Daoy (cell line): ENCODE measurements around the gene RAPGEF6. TPM values are rescaled to one million over a fixed set of nuclear protein-coding genes. Genes with fewer than 3 reads are reported as not detected.
"Not testable (repeated sequence)": the region's sequence is repeated elsewhere in the genome, so short reads cannot be mapped to it uniquely, and the experiment has no call there.

Experiments used
- DNase-seq: peaks from one replicate; pipeline ENCODE4 v3.0.0-alpha.2; 2015; ENCODE audit warnings: low read depth
- total RNA-seq: library from RNA; depleted of rRNA; stranded (reverse); fragments of >200 nt; shearing (Covaris generic); gene quantifications from 2 replicates; pipeline ENCODE4 v1.2.3, GENCODE V29; 2014

Gene RAPGEF6
- total RNA-seq, 1 experiment from 2014 or later: 18.5 TPM

- no peak for DNase-seq
Observed at GRCh38 chr5:131430794-131431193, 204.2 kb downstream of the RAPGEF6 start.

- DNase-seq: no peak
Observed at GRCh38 chr5:131426011-131426410, 209.0 kb downstream of the RAPGEF6 start.

- DNase-seq: peak; percentile 21
Observed at GRCh38 chr5:131423056-131423455, 212.0 kb downstream of the RAPGEF6 start.

GRCh38 chr5:131419877-131420276, 215.2 kb downstream of the RAPGEF6 start:
- DNase-seq: no peak

GRCh38 chr5:131418846-131419245, 216.2 kb downstream of the RAPGEF6 start:
- DNase-seq: no peak

- DNase-seq: peak; percentile 68
Observed at GRCh38 chr5:131417240-131417869, 217.7 kb downstream of the RAPGEF6 start.

- DNase-seq: no peak
Observed at GRCh38 chr5:131416729-131417128, 218.3 kb downstream of the RAPGEF6 start.

GRCh38 chr5:131413605-131414559, 221.1 kb downstream of the RAPGEF6 start:
- DNase-seq: no peak

- DNase-seq: no peak
Observed at GRCh38 chr5:131406975-131407638, 227.9 kb downstream of the RAPGEF6 start.

GRCh38 chr5:131406076-131406475, 229.0 kb downstream of the RAPGEF6 start:
- no peak for DNase-seq

GRCh38 chr5:131405674-131406073, 229.4 kb downstream of the RAPGEF6 start:
- no peak for DNase-seq

- no peak for DNase-seq
Observed at GRCh38 chr5:131400585-131400984, 234.4 kb downstream of the RAPGEF6 start.

- not testable (repeated sequence) for DNase-seq
Observed at GRCh38 chr5:131399007-131399406, 236.0 kb downstream of the RAPGEF6 start.

- no peak for DNase-seq
Observed at GRCh38 chr5:131396630-131397273, 238.3 kb downstream of the RAPGEF6 start.

- DNase-seq: no peak
Observed at GRCh38 chr5:131396015-131396414, 239.0 kb downstream of the RAPGEF6 start.

GRCh38 chr5:131394128-131394527, 240.9 kb downstream of the RAPGEF6 start:
- peak; percentile 76 for DNase-seq

GRCh38 chr5:131393498-131393968, 241.5 kb downstream of the RAPGEF6 start:
- peak; percentile 18 for DNase-seq

- DNase-seq: no peak
Observed at GRCh38 chr5:131392466-131393095, 242.4 kb downstream of the RAPGEF6 start.

- no peak for DNase-seq
Observed at GRCh38 chr5:131389869-131390265, 245.2 kb downstream of the RAPGEF6 start.

GRCh38 chr5:131389096-131389868, 245.7 kb downstream of the RAPGEF6 start:
- DNase-seq: no peak
